Muscle layer of duodenum (tissue), 2 donors: ENCODE measurements around the gene WWP2.
"Not testable (repeated sequence)": the region's sequence is repeated elsewhere in the genome, so short reads cannot be mapped to it uniquely, and the experiment has no call there.

Experiments used
- H3K27ac ChIP-seq: one replicate; pipeline ENCODE4 v1.7.0; 2013; ENCODE audit warnings: mild to moderate bottlenecking, low read length
- H3K27me3 ChIP-seq: one replicate; pipeline ENCODE4 v1.7.0; 2013; ENCODE audit warnings: low read depth, mild to moderate bottlenecking, control low read depth, low read length
- H3K36me3 ChIP-seq, 2 donors: one replicate each; pipeline ENCODE4 v1.7.0; 2013; ENCODE audit warnings: low read length in 2 of 2, control low read depth in 1 of 2, mild to moderate bottlenecking in 1 of 2; ENCODE audit not compliant: insufficient read depth in 2 of 2, control insufficient read depth in 1 of 2
- H3K4me1 ChIP-seq, 2 donors: one replicate each; pipeline ENCODE4 v1.7.0; 2013; ENCODE audit warnings: low read length in 2 of 2, mild to moderate bottlenecking in 2 of 2, control low read depth in 1 of 2, moderate library complexity in 1 of 2; ENCODE audit not compliant: insufficient read depth in 2 of 2, control insufficient read depth in 1 of 2
- H3K4me3 ChIP-seq, 2 donors: one replicate each; pipeline ENCODE4 v1.7.0; 2013; ENCODE audit warnings: low read length in 2 of 2, low read depth in 1 of 2, mild to moderate bottlenecking in 1 of 2
- H3K9me3 ChIP-seq, 2 donors: one replicate each; pipeline ENCODE4 v1.7.0; 2013; ENCODE audit warnings: low read length in 2 of 2, control low read depth in 1 of 2, mild to moderate bottlenecking in 1 of 2; ENCODE audit not compliant: control insufficient read depth in 1 of 2
- donor health status: healthy.

Gene WWP2

DNA sequence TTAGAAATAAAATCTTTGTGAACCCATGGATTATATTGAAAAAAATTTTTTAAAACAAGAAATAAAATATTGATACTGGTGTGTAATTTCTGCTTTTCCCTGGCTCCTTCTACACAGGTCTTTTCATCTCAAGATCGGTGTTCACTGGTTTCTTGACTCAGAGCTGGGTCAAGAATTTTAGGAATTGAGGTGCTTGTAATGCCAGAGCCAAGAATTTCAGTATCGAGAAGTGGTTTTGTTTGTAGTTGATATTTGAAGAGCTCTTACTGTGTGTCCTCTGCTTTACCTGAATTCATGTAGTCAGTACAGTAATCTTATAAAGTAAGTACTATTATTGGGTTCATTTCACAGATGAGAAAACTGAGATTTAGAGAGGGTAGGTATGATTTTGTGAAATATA, 7.3 kb downstream of the WWP2 start:
- H3K27ac ChIP-seq, result no peak overlapping the region
- H3K9me3 ChIP-seq, result no peaks in the 10 kb centered on the region
- no peaks in the 10 kb centered on the region for H3K36me3 ChIP-seq
- peaks cover 0 to 6% of the 10 kb centered on the region in 2 donors for H3K4me1 ChIP-seq
- H3K4me3 ChIP-seq, result no peak overlapping the region
- H3K27me3 ChIP-seq, result no peaks in the 10 kb centered on the region

DNA sequence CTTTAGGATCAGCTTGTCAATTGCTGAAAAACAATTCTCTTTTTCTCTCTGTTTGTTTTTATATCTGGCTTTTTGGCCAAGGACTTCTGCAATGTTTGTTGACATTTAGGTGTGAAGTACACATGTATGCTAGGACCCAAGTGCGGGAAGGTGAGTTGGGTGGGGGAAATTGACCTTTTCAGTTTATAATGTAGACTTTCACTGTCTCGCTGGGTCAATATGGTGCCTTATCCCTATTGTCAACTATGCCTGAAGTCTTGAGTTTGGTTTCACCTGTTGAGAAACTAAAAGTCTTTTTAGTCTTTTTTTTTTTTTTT, 9.5 kb downstream of the WWP2 start:
- Histone ChIP-seq H3K4me3 (no peak overlapping the region), H3K4me1 (peaks cover 0 to 6% of the 10 kb centered on the region in 2 donors), H3K9me3 (peaks cover 0 to 11% of the 10 kb centered on the region in 2 donors), H3K27ac (no peak overlapping the region), H3K36me3 (peaks cover 0 to 4% of the 10 kb centered on the region in 2 donors), H3K27me3 (no peaks in the 10 kb centered on the region)

DNA sequence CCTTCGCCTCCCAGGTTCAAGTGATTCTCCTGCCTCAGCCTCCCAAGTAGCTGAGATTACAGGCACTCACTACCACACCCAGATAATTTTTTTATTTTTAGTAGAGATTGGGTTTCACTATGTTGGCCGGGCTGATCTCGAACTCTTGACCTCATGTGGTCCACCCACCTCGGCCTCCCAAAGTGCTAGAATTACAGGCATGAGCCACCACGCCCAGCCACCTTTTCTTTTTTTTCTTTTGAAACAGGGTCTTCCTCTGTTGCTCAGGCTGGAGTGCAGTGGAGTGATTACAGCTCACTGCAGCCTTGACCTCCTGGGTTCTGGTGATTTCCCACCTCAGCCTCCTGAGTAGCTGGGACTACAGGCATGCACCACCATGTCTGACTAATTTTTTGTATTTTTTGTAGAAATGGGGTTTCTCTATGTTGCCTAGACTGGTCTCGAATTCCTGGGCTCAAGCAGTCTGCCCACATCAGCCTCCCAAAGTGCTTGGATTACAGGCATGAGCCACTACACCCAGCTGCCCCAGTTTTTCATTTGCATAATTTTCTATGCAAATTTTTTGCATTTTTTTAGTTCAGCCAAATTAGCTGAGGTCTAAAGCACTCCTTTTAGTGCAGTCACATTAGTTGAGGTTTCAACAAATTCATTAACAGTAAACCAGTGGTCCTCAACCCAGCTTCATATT, 11.3 kb downstream of the WWP2 start:
- Histone ChIP-seq H3K27ac (no peak overlapping the region), H3K27me3 (no peaks in the 10 kb centered on the region), H3K4me3 (no peak overlapping the region), H3K9me3 (peaks cover 0 to 11% of the 10 kb centered on the region in 2 donors), H3K4me1 (peaks cover 0 to 6% of the 10 kb centered on the region in 2 donors), H3K36me3 (peaks cover 0 to 4% of the 10 kb centered on the region in 2 donors)

DNA sequence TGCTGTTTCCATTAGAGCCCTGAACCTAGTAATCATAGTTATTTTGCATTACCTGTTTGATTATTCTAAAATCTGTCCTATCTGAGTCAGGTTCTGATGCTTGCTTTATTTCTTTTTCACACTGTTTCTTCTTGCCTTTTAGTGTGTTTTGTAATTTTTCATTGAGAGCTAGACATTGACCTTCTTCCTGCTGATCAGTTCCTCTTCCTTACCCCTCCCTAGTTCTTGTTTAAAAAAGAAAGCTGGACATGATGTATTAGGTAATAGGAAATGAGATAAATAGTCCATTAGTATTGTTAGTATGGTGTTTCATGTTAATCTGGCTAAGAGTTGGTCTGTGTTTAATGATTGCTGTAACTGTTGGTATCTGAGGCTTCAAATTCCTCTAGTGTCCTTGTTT, 13.4 kb downstream of the WWP2 start:
- Histone ChIP-seq H3K36me3 (peaks cover 0 to 4% of the 10 kb centered on the region in 2 donors), H3K4me3 (no peak overlapping the region), H3K27me3 (no peaks in the 10 kb centered on the region), H3K4me1 (peaks cover 0 to 4% of the 10 kb centered on the region in 2 donors), H3K27ac (no peak overlapping the region), H3K9me3 (peaks cover 0 to 11% of the 10 kb centered on the region in 2 donors)

DNA sequence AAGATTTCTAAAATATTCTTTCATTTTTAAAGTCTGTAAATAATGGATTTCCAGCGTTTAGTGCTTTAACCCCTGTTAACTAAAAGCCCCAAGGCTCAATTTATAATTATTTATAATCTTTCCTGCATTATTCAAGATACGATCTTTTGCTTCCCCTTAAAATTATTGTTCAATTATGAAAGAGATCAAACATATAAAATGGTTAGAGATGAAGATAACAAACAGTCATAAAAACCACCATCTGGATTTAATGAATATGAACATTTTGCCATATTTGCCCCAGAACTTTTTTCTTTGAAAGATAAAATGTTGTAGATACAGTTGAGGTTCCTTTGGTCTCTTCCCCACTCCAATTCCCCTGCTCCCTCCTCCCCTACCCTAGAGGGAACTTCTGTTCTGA, 17.6 kb downstream of the WWP2 start:
- Histone ChIP-seq H3K4me1 (no peaks in the 10 kb centered on the region), H3K36me3 (peaks cover 0 to 11% of the 10 kb centered on the region in 2 donors), H3K9me3 (peaks cover 0 to 11% of the 10 kb centered on the region in 2 donors), H3K27me3 (no peaks in the 10 kb centered on the region), H3K27ac (no peak overlapping the region), H3K4me3 (no peak overlapping the region)

DNA sequence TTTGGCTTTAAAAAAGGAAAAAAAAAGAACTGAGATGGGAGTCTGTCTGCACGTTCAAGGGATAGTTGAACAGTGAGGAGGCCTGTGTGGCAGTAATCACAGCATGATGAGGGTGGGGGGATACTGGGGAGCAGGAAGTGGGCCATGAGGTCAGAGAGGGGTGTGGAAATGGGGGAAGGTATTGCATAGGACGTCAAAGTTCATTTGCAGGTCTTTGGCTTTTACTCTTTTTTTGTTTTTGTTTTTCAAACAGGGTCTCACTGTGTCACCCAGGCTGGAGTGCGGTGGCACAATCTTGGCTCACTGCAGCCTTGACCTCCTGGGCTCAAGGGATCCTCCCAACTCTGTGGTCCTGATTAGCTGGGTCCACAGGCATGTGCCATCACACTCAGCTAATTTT, 19.0 kb downstream of the WWP2 start:
- Histone ChIP-seq H3K27me3 (no peaks in the 10 kb centered on the region), H3K4me1 (no peaks in the 10 kb centered on the region), H3K36me3 (peaks cover 0 to 8% of the 10 kb centered on the region in 2 donors)

DNA sequence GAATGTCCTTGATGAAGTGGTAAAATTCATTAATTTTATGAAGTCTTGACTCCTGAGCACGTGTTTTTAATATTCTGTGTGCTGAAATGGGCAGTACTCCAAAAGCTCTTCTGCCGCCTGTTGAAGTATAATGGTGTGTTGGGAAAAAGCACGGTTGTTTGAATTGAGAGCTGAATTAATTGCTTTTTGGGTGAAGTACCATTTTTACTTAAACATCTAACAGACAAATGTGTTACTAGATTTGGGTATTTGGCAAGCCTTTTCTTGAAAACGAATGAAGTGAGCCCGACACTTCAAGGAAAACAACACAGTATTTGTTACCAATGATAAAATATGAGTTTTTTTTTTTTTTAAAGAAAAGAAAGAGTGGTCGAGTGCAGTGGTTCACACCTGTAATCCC, 22.5 kb downstream of the WWP2 start:
- Histone ChIP-seq H3K4me3 (no peak overlapping the region), H3K27ac (no peak overlapping the region), H3K9me3 (no peaks in the 10 kb centered on the region), H3K36me3 (peaks cover 15 to 26% of the 10 kb centered on the region in 2 donors), H3K27me3 (no peaks in the 10 kb centered on the region), H3K4me1 (no peaks in the 10 kb centered on the region)

More for the DNA sequence above, 19.0 kb downstream of the WWP2 start:
- no peak overlapping the region for H3K27ac ChIP-seq
- H3K4me3 ChIP-seq, result no peak overlapping the region
- H3K9me3 ChIP-seq, result peaks cover 0 to 1% of the 10 kb centered on the region in 2 donors

DNA sequence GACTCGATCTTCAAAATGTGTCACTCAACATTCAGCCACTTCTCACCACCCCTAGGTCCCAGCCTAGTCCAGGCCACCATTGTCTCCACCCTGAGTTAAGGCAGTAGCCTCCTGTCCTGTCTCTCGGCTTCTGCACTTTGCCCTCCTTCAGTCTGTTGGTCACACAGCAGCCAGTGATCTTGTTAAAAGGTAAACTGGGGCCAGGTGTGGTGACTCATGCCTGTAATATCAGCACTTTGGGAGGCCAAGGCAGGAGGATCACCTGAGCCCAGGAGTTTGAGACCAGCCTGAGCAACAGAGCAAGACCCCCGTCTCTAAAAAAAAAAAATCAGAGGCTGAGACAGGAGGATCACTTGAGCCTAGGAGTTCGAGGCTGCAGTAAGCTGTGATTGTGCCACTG, 25.8 kb downstream of the WWP2 start:
- H3K9me3 ChIP-seq, result no peaks in the 10 kb centered on the region
- H3K36me3 ChIP-seq, result peaks cover 15 to 33% of the 10 kb centered on the region in 2 donors
- no peak overlapping the region for H3K4me3 ChIP-seq
- no peak overlapping the region for H3K27ac ChIP-seq
- H3K4me1 ChIP-seq, result no peaks in the 10 kb centered on the region
- H3K27me3 ChIP-seq, result no peaks in the 10 kb centered on the region

DNA sequence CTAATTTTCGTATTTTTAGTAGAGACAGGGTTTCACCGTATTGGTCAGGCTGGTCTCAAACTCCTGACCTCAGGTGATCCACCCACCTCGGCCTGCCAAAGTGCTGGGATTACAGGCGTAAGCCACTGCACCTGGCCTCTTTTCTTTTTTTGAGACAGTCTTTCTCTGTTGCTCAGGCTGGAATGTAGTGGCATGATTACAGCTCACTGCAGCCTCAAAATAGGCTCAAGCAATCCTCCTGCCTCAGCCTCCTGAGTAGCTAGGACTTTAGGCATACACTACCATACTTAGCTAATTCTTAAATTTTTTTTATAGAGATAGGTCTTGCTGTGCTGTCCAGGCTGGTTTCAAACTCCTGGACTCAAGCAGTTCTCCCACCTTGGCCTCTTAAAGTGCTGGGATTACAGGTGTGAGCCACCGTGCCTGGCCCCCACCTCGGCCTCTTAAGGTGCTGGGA, 29.3 kb downstream of the WWP2 start:
- H3K27me3 ChIP-seq, H3K9me3 ChIP-seq, H3K4me3 ChIP-seq, H3K4me1 ChIP-seq, H3K27ac ChIP-seq: not testable (repeated sequence)
- peaks cover 15 to 26% of the 10 kb centered on the region in 2 donors for H3K36me3 ChIP-seq

DNA sequence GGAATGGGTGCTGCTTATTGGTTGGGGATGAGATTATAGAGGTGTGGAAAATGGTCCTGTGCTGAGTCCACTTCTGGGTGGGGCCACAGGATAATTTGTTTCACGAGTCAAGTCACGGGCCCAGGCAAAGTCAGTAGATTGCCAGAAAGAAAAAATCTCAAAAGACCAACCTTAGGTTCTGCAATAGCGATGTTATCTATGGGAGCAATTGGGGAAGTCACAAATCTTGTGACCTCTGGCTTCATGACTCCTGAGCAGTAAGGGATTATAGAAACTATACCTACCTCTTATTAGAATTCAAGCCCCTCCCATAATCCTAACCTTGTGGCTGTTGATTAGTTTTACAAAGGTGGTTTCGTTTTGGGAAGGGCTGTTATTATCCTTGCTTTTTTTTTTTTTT, 31.4 kb downstream of the WWP2 start:
- H3K9me3 ChIP-seq, result no peaks in the 10 kb centered on the region
- H3K4me1 ChIP-seq, result peaks cover 0 to 4% of the 10 kb centered on the region in 2 donors
- peaks cover 8 to 13% of the 10 kb centered on the region in 2 donors for H3K36me3 ChIP-seq
- H3K27ac ChIP-seq, result no peak overlapping the region
- H3K27me3 ChIP-seq, result no peaks in the 10 kb centered on the region
- H3K4me3 ChIP-seq, result no peak overlapping the region

DNA sequence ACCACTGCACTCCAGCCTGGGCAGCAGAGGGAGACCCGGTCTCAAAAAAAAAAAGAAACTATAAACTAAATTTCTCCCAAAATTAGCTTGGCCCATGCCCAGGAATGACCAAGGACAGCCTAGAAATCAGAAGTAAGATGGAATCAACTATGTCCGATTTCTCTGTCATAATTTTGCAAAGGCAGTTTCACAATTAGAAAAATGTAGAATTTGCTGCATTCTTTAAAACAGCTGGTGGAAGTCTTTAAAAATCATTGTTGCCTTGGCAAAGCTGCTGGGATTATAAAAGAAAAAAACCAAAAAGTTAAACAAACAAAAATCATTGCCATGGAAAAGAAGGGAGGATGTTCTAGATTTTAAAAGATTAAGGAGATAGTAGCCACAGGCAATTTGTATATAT, 32.4 kb downstream of the WWP2 start:
- Histone ChIP-seq H3K4me3 (no peak overlapping the region), H3K4me1 (peaks cover 0 to 5% of the 10 kb centered on the region in 2 donors), H3K27me3 (no peaks in the 10 kb centered on the region), H3K9me3 (no peaks in the 10 kb centered on the region), H3K36me3 (peaks cover 11 to 12% of the 10 kb centered on the region in 2 donors), H3K27ac (no peak overlapping the region)
